Hepatic stellate cell (primary cell): ENCODE results near the gene HUNK.
"Not testable (repeated sequence)": the region's sequence is repeated elsewhere in the genome, so short reads cannot be mapped to it uniquely, and the experiment has no call there.

Source experiments
- DNase-seq: peaks from one replicate; pipeline ENCODE4 v3.0.0; 2011; ENCODE audit warnings: low spot score

HUNK gene

DNA sequence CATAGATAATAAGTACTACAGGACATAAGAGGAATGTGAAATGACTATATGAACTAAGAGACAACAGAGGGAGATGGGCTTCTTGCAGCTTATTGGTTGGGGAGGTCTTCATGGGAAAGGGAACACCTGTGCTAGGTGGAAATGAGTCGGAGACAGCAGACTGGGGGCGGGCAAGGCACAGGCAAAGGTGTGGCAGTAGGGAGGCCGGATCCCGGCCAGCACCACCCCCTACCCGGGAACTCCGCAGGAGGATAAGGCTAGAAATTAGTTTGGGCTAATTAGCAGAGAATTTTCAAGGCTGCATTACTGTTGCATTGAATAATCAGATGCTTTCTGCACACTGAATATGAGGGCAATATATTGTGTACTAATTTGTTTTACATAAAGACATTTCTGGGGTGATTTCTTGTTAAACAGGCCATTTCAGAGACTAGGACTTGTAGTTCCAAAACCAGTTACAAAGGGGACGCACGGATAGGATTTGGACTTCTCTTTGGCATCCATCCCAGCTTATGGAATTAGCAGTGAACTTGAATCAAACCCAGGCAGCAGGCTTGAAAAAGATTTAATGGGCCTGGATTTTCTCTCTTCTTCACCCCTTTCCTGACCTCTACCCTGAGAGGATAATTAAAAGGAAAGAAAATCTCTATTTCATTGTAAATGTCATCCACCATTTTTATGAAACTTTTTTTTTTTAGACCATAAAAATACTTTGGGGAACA is 2.2 kb upstream of the HUNK start:
- DNase-seq = no peak

DNA sequence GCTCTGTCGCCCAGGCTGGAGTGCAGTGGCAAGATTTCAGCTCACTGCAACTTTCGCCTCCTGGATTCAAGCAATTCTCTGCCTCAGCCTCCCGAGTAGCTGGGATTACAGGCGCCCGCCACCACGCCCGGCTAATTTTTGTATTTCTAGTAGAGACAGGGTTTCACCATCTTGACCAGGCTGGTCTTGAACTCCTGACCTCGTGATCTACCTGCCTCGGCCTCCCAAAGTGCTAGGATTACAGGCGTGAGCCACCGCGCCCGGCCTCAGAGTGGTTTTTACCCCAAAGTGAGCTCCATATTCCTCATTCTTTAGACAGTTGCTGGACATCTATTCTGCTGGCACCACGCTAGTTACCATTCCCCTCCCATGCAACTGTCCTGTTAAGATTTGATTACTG is 1.4 kb upstream of the HUNK start:
- not testable (repeated sequence) for DNase-seq

DNA sequence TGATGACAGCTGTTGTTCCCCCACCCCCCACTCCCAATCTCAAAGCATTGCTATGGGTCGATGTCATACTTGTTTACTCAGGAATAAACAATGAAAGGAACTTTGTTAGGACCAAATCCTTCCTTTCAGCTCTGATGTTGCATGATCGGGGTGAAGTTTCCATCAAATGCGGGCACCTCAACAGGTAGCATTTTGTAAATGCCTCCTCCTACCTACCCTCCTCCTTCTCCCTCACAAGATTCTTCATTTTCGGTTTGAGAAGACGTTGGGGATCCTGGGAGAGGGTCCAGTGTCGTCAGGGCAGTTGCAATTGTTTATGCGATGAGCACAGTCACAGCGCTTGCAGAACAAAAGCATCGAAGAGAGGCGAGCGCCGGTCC is 758 bp upstream of the HUNK start:
- no peak for DNase-seq

DNA sequence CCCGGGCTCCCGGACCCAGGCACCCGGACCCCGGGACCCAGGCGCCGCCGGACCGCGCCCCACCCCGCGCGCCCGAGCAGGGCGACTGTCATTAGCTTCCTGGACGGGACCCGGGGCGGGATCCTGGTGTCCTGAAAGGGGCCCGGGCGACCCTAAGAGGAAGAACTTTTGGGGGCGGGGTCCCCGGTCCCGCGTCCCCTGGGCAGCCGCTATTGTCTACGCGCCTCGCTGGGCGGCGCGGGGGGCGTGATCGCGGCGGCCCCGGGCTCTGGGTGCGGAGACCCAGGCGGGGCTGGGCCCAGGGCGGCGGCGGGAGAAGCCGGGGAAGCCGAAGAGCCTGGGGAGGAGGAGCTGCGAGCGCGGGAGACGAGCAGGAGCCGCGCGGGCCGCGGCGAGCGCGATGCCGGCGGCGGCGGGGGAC is 465 bp downstream of the HUNK start:
- DNase-seq = no peak

DNA sequence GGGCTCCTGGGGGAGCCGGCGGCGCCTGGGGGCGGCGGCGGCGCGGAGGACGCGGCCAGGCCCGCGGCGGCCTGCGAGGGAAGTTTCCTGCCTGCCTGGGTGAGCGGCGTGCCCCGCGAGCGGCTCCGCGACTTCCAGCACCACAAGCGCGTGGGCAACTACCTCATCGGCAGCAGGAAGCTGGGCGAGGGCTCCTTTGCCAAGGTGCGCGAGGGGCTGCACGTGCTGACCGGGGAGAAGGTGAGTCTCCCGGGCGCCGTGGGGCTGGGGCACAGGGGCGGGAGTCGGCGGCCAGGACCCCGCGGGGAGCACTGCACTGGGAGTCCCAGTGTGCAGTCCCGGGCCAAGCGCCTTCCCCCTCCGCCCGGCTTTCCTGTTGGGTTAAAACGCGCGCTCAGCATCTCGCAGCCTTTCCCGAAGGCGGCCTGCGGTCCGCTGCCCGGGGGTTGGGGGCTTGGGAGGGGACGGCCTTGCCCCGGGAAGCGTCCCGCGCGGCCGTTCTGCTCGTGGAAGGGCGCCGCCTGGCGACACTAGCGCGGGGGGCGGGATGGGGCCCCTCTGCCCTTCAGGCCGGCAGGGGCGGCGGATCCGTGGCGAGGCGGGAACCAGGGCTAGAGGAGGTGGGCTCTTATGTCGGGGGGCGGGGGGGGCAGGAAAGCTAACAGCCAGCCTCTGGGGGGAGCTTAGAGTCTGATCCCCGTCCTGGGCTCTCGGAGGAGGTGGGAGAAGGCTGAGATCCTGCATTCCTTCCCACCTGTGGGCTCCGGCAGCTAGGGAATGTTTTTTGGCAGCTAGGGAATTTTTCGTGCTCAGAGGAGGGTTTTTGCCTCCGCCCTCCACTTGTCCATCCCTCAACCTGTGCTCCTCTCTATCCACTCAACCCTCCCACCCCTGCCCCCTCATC is 1.1 kb downstream of the HUNK start:
- no peak for DNase-seq

DNA sequence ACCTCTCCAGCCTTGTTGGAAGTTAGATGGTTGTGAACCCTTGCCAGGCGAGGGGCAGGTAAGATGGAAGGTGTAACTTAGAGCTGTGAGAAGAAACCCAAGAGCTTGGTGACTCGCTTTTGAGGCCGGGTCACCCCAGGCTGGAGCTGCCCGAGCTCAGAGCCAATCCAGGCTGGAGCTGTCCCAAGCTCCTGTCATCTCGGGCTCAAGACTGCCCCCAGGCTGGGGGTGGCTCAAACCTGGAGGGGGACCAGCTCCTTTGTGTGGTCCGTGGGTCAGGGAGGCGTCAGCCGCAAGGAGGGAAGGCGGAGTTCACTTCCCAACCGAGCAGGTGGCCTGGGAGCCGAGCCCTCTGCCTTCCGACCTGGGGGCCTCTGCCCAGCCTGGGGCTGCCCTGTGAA is 2.0 kb downstream of the HUNK start:
- DNase-seq = no peak

DNA sequence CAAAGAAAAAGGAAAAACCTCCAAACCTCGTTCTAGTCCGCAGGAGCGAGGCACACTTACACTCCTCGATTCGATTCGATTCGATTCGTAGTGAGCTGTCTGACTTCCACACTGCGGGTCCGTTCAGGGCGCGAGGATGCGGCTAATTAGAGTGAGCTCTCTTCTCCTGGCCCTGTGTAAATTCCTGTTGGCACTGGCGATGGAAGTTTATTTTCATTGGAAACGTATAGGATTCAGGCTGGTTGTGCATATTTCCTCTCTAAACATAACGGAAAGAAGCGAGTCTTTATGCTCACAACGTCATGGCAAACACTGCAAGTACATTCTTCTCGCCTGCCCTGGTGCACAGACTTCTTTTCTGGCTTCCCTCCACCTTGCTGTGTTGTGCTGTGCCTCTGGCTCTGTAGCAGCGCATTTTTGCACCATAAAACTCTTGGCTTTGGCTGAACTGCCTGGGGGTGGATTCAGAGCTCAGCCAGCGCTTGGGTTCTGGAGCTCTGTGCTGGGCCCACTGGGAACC is 2.7 kb downstream of the HUNK start:
- DNase-seq = no peak

DNA sequence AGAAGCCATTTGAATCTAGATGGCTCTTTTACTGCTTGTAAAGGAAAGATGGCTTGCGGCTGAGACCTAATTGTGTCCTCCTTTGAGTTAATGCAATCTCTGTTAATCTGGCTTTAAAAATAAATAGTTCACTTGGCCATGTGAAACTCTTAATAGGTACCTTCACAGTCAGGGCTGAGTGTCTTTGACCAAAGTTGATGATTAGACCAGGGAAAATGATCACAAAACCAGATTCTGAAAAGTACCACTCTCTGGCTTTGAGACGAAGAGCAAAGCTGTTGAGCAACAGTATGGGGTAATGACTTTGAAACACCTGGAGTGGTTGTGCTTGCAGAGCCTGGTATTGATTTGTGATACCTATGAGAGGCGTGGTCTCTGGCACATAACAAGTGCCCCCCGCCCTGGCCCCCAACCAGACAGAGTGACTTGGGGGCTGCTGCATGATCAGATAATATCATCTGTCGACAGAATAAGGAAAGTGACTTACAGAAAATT is 4.7 kb downstream of the HUNK start:
- no peak for DNase-seq

DNA sequence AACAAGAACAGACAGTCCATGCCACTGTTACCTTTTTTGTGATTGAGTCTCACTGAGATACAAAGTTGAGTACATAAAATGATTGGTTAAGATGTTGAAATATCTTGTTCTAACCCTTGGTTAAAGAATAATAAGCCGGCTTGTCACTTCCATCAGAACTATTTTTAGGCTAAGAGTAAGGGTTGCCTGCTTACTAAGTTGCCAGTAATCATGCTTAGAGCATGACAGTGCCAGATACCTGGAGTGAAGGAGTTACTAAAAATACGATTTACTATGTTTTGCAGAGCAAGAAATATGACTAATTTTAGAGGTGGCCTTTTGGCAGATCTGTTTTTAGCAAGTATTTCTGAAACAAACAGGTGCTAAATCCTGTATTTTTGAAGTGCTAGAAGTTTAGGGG is 6.0 kb downstream of the HUNK start:
- no peak for DNase-seq

DNA sequence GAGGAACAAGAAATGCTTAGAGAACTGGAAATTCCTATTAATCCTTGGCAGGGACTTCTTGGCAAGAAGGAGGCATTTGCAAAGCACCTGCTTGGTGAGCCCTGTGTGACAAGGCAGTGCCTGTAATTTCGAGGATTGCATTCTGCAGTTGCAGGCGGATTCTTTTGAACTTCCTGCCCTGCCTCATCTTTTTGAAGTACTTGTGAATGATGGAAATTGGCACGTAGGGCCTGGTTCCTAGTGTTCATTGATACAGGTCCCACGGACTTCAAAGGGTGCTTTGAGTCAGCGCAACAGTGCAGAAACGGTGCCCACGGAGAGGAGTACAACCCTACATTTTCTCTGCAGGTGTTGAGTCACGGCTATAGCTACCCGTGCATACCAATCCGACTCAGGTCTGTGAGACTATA is 6.4 kb downstream of the HUNK start:
- DNase-seq = no peak

DNA sequence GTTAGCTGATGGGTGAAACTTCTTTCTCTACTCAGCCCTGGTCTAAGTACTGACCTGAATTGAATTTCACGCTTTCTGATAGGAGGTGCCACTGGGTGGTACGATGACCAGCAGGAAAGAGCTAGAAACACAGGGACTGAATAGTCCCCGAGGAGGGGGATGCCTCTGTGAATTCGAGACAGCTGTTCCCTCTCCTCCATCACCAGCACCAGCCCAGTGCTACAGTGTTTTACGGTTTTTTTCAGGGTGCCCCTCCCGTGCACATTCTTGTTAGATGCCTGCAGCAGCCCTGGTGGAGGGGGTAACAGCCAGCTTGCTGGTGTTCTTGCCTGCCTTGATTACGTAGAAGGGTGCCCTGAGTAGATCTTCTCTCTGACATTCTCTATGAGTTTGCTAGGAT is 7.1 kb downstream of the HUNK start:
- no peak for DNase-seq

DNA sequence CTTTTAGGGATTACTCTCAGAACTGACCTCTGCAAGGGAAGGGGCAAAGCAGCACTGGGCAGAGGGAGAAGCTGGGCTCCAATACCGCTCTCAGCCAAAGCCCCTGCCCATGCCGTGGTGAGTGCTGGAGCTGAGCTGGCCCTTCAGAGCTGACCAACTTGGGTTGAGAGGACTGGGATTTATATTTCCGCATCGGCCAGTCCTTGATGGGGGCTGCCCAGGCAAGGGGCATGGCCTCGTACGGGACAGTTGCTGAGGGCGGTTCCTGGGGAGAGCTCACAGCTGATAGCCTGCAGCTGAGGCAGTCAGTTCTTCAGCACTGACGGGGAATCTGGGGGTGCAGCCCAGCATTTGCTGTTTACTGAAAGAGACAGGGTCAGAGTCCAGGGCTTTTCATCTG is 8.0 kb downstream of the HUNK start:
- DNase-seq = no peak

DNA sequence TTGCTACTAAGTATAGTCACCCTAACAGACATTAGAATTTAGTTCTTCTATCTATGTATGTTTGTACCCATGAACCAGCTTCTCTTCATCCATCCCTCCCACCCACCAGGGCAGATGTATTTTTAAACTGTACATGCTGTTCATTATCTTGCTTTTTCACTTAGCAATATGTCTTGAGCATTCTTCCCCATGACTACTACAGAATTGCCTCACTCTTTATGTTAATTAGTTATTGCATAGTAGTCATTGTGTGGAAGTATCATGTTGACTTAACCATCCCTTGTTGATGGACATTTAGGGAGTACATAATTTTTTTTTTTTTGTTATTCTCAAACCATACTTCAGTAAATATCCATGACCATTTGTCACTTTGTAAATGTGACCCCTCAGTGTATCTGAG is 9.9 kb downstream of the HUNK start:
- no peak for DNase-seq

DNA sequence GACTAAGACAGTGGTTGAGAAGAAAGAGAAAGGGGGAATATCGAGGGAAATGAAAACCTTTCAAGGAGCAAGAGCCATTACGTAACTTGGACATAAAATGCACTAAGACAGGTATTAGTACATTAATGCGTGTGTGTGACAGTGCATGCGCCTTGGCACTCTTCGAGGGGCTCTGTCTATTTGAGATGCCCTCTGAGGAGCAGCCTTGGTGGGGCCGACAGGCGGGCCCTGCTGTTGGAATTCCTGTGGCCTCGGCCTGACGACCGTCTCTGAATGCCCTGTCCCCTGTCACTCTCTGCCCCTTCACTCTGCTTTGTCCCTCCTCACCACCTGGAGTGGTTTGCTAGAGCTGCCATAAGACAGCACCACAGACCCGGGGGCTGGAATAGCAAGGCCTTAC is 12.3 kb downstream of the HUNK start:
- DNase-seq = no peak

DNA sequence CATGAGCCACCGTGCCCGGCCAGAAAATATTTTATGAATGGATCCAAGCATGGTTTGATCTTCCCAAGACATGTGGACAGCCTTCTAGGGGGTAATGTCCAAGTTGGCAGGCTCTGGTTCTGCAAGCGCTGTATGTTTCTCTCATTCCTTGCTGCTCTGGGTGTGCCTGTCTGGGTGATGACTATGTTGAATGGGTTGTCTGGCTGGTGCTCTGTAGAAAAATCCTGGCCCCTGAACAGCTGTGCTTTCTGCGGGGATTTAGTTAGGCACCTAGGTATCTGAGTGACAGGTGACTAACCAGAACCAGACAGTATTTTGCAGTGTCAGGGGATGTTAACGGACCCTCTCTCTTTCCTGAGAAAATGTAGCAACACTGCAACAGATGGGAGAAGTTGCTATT is 14.1 kb downstream of the HUNK start:
- no peak for DNase-seq

DNA sequence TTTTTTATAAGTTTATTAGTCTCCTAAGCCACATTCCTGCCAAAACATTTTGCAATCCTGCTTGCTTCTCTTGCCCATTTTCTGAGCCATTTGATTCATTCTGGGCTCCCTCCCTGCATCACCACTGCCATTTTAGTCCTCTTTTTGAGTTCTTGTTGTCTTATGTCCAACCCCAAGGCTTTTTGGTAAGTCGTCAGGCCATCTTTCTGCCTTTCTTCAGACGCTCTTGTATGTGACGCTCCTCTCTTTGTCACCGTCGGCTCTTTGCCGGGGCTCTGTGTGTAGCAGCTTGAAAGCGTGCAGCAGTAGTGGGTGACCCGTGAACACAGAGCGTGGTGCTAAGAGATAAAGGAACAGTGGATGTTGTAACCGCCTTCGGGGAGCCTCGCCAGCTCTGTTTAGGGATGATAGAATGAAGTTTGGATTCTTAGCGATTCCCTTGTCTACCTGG is 14.6 kb downstream of the HUNK start:
- no peak for DNase-seq

DNA sequence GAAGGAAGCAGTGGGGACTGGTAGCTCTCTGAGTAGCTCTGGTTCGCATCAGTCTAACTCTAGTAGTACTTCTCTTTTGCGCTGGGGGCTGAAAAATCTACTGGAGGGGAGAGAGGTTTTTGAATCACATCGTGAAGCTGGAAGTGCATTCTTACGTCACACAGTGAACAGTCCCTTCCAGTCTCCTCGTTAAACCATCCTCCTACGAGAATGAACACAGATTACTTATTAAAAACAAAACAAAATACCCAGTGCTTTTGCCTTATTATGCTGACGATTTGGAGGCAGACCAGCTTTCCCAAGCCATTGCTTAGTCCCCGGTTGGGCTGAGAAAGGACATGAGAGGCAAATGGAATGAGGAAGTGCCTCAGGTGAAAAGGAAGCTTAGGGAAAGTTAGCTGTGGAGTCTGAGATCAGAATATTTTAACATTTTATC is 16.1 kb downstream of the HUNK start:
- DNase-seq = no peak

DNA sequence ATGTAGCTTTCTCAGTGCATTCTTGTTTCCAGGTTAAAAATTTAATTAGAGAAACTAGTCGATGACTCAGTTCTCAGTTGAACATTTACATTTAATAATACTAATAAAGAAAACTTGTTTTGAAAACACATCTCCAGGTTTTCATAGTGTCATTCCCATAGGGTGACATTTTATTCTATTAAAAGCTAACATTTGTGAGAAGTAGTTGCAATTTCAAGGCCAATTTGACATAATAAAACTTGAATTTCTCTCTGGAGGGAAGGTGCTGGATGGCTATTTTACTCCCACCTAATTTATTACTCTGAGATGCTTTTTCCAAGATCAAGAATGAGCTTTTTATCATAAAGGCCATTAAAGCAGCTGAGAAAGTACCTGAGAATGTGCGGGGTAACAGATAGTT is 16.6 kb downstream of the HUNK start:
- no peak for DNase-seq

DNA sequence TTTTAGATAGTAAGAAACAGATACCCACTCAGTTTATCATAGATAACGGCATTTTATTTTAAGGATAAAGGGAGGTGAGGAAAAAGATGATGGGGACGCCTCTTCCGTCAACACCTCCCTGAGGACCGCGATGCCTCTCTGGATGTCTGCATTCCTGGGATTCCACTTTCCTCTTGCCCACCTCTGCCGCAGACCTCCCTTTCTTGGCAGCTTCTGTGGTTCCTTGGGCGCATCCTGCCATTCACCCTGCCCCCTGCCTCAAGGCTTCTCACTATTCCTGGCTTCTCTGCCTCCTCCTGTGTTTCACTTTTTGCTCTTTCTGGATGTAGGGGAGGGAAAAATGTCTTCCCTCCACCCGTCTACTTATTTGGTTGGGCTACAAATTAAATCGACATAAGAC is 19.9 kb downstream of the HUNK start:
- DNase-seq = no peak

DNA sequence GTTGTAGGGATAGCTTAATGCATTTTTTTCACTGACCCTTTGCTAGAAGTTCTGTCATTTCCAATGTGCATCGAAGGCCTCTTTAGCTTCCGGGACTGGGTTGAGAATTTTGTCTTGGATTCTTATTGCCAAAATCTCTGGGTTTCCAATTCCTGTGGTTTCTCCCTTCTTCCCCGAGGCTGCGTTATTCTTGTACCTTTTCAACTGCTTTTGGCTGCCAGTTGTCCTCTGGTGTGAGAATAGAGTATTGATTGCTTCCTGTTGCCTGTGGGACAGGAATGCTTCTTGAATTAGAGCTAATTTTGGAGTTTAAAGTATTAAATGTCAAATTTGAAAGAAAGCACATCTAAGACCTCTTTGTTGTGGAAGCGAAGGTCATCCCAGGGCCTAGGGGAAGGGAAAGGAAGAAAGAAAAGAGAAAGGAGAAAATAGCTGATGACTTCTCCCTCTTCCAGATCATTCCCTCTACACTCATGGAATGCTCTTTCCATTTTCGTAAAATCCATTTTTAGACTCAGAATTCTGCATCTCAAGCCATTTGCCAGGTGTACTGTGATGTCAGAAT is 21.1 kb downstream of the HUNK start:
- DNase-seq = no peak

DNA sequence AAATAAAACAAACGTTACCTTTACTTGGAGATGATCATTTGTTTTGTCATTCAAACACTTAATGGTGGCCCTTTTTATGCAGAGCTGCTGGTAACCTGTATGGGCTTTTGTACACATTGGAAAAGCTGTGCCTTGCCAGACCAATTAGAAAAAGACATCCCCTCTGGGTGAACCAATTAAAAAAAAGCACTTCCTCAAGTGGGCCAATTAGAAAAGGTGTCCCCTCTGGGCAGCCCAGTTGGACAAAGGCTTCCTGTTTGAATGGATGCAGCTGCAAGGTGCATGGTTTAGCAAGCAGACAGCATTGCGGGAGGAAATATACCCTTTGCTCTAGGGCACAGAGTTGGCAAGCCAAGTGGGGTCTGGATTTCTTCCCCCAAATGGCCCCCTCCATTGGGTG is 21.6 kb downstream of the HUNK start:
- no peak for DNase-seq

DNA sequence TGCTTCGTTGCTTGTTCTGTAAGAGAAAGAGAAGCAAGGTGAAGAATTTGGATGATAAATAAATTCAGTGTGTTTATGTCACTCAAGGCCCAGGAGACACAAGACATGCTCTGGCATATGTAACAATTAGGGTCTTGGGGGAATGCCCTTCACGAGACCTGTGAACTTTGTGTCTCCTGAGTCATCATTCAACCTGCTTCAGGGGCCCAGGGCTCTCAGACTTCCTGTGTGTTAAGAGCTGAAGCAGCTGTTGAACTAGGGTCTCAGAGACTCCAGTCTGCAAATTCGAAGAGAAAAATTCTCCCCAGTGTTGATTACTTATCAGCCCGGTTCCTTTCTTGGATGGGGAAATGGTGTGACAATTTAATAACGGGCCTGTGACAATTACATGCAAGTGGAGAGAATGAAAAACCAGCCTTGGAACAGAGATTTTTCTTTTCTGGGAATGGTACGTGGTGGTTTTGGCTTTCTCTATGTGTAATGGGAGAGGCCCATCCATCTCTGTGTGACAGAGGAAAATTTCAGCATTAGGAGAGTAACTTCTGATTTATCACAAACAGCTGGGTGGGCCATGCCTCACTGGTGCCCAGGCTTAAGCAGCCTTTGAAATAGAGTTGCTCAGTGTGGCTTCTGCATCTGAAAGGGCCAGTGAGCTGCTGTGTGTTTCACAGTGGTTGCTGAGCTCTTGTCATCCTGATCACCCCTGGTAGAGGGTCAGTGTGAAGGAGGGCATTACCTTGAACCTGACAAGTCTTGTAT is 22.4 kb downstream of the HUNK start:
- no peak for DNase-seq
